ENCODE results near the gene CEMP1. TPM values are rescaled to one million over a fixed set of nuclear protein-coding genes. Genes with fewer than 3 reads are reported as not detected.
A peak's percentile ranks its signal among the peaks of the same experiment; 100 is the strongest.

Gene CEMP1
- total RNA-seq, 1 experiment from 2014 or later = 0.15 TPM

DNA sequence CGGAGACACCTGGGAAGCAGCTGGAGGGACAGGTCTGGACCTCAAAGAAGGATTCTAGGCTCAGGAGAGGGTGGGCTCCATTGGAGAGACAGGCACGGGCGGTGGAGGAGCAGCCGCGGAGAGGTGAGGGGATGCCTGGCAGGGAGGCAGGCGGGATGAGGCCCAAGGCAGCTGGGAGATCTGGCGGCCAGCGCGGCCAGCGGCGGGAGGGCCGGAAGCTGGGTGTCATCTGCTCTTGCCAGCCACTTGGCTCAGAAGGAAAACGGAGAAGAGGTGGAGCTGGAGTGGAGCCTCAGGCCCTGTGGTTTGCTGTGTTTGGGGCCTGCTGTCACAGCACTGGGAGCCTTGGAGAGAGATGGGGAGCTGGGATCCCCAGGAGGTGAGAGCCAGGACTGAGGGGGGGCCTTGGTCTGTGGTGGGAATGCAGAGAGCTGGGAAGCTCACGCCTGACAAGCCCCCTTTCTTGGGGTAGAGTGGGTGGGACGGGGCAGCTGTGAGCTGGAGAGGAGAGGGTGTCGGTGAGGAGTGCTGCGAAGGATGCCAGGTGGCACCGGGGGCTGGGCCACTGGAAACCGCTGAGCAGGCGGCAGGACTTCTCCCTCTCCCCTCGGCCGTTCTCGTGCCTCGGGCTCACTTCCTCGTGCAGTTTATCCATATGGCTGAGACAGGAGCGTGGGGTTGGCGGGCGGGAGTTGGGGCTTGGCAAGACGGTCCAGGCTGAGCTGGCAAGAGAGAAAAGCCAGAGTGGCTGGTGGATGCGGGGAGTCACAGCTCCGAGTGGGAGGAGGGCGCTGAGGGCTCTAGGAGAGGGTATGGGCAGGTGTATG, 48.3 kb downstream of the CEMP1 start (continued):
- TF ChIP-seq, protein P1, sequence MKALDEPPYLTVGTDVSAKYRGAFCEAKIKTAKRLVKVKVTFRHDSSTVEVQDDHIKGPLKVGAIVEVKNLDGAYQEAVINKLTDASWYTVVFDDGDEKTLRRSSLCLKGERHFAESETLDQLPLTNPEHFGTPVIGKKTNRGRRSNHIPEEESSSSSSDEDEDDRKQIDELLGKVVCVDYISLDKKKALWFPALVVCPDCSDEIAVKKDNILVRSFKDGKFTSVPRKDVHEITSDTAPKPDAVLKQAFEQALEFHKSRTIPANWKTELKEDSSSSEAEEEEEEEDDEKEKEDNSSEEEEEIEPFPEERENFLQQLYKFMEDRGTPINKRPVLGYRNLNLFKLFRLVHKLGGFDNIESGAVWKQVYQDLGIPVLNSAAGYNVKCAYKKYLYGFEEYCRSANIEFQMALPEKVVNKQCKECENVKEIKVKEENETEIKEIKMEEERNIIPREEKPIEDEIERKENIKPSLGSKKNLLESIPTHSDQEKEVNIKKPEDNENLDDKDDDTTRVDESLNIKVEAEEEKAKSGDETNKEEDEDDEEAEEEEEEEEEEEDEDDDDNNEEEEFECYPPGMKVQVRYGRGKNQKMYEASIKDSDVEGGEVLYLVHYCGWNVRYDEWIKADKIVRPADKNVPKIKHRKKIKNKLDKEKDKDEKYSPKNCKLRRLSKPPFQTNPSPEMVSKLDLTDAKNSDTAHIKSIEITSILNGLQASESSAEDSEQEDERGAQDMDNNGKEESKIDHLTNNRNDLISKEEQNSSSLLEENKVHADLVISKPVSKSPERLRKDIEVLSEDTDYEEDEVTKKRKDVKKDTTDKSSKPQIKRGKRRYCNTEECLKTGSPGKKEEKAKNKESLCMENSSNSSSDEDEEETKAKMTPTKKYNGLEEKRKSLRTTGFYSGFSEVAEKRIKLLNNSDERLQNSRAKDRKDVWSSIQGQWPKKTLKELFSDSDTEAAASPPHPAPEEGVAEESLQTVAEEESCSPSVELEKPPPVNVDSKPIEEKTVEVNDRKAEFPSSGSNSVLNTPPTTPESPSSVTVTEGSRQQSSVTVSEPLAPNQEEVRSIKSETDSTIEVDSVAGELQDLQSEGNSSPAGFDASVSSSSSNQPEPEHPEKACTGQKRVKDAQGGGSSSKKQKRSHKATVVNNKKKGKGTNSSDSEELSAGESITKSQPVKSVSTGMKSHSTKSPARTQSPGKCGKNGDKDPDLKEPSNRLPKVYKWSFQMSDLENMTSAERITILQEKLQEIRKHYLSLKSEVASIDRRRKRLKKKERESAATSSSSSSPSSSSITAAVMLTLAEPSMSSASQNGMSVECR (CRISPR knock-in tag; IDR thresholded peaks at IDR 0.05; ENCODE audit: borderline replicate concordance) = no peak
- TF ChIP-seq, protein P2, sequence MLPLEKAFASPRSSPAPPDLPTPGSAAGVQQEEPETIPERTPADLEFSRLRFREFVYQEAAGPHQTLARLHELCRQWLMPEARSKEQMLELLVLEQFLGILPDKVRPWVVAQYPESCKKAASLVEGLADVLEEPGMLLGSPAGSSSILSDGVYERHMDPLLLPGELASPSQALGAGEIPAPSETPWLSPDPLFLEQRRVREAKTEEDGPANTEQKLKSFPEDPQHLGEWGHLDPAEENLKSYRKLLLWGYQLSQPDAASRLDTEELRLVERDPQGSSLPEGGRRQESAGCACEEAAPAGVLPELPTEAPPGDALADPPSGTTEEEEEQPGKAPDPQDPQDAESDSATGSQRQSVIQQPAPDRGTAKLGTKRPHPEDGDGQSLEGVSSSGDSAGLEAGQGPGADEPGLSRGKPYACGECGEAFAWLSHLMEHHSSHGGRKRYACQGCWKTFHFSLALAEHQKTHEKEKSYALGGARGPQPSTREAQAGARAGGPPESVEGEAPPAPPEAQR (CRISPR knock-in tag; IDR thresholded peaks at IDR 0.05) = no peak
- TF ChIP-seq, protein P3, sequence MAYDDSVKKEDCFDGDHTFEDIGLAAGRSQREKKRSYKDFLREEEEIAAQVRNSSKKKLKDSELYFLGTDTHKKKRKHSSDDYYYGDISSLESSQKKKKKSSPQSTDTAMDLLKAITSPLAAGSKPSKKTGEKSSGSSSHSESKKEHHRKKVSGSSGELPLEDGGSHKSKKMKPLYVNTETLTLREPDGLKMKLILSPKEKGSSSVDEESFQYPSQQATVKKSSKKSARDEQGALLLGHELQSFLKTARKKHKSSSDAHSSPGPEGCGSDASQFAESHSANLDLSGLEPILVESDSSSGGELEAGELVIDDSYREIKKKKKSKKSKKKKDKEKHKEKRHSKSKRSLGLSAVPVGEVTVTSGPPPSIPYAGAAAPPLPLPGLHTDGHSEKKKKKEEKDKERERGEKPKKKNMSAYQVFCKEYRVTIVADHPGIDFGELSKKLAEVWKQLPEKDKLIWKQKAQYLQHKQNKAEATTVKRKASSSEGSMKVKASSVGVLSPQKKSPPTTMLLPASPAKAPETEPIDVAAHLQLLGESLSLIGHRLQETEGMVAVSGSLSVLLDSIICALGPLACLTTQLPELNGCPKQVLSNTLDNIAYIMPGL (CRISPR knock-in tag; IDR thresholded peaks at IDR 0.05) = no peak
- TF ChIP-seq FOXK1 (CRISPR knock-in tag; IDR thresholded peaks at IDR 0.05) = no peak
- TF ChIP-seq ATF1 (CRISPR knock-in tag; IDR thresholded peaks at IDR 0.05) = no peak

DNA sequence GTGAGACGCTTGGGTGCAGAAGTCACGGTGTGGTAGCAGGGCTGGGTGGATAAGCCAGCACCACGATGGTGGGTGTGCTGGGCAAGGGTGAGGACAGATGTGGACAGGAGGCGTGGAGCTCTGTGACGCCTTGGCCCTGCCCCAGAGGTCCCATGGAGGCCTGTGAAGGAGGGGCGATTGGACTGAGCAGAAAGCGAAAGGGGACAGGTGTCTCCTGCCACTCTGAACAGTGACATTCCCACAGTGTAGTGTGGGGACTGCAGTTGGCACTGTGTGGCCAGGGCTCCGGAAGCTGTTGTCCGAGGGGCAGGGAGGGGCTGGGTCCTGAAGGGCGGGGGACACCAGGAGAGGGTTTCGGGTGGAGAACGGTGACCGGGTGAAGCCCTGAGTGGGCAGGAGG, 49.0 kb downstream of the CEMP1 start:
- Mint-ChIP-seq H3K27me3 (ENCODE audit: low read depth) (peaks cover 6% of the 10 kb centered on the region), H3K4me3 (no peak overlapping the region), H3K36me3 (no peaks in the 10 kb centered on the region), H3K9me3 (no peaks in the 10 kb centered on the region), H3K27ac (peak overlapping the region; percentile 89), H3K4me1 (0 out of 2 replicates have a peak, but pooled peaks cover 2% of the 10 kb centered on the region)
- ATAC-seq (no peak), DNase-seq (ENCODE audit: low spot score) (no peak)
- POLR2A ChIA-PET = no interaction called here
- TF ChIP-seq, protein P4, sequence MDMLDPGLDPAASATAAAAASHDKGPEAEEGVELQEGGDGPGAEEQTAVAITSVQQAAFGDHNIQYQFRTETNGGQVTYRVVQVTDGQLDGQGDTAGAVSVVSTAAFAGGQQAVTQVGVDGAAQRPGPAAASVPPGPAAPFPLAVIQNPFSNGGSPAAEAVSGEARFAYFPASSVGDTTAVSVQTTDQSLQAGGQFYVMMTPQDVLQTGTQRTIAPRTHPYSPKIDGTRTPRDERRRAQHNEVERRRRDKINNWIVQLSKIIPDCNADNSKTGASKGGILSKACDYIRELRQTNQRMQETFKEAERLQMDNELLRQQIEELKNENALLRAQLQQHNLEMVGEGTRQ (CRISPR knock-in tag; IDR thresholded peaks at IDR 0.05) = no peak
- no peak for TF ChIP-seq NFATC4 (CRISPR knock-in tag; IDR thresholded peaks at IDR 0.05)
- TF ChIP-seq ZNF671 (CRISPR knock-in tag; IDR thresholded peaks at IDR 0.05) = no peak
- TF ChIP-seq NR3C1 (CRISPR knock-in tag; conservative IDR thresholded peaks at IDR 0.05; ENCODE audit: low read depth) = no peak
- TF ChIP-seq MXD4 (CRISPR knock-in tag; IDR thresholded peaks at IDR 0.05; ENCODE audit: borderline replicate concordance) = no peak
- TF ChIP-seq, protein P5, sequence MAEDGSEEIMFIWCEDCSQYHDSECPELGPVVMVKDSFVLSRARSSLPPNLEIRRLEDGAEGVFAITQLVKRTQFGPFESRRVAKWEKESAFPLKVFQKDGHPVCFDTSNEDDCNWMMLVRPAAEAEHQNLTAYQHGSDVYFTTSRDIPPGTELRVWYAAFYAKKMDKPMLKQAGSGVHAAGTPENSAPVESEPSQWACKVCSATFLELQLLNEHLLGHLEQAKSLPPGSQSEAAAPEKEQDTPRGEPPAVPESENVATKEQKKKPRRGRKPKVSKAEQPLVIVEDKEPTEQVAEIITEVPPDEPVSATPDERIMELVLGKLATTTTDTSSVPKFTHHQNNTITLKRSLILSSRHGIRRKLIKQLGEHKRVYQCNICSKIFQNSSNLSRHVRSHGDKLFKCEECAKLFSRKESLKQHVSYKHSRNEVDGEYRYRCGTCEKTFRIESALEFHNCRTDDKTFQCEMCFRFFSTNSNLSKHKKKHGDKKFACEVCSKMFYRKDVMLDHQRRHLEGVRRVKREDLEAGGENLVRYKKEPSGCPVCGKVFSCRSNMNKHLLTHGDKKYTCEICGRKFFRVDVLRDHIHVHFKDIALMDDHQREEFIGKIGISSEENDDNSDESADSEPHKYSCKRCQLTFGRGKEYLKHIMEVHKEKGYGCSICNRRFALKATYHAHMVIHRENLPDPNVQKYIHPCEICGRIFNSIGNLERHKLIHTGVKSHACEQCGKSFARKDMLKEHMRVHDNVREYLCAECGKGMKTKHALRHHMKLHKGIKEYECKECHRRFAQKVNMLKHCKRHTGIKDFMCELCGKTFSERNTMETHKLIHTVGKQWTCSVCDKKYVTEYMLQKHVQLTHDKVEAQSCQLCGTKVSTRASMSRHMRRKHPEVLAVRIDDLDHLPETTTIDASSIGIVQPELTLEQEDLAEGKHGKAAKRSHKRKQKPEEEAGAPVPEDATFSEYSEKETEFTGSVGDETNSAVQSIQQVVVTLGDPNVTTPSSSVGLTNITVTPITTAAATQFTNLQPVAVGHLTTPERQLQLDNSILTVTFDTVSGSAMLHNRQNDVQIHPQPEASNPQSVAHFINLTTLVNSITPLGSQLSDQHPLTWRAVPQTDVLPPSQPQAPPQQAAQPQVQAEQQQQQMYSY (CRISPR knock-in tag; IDR thresholded peaks at IDR 0.05) = no peak
- TF ChIP-seq, protein P6, sequence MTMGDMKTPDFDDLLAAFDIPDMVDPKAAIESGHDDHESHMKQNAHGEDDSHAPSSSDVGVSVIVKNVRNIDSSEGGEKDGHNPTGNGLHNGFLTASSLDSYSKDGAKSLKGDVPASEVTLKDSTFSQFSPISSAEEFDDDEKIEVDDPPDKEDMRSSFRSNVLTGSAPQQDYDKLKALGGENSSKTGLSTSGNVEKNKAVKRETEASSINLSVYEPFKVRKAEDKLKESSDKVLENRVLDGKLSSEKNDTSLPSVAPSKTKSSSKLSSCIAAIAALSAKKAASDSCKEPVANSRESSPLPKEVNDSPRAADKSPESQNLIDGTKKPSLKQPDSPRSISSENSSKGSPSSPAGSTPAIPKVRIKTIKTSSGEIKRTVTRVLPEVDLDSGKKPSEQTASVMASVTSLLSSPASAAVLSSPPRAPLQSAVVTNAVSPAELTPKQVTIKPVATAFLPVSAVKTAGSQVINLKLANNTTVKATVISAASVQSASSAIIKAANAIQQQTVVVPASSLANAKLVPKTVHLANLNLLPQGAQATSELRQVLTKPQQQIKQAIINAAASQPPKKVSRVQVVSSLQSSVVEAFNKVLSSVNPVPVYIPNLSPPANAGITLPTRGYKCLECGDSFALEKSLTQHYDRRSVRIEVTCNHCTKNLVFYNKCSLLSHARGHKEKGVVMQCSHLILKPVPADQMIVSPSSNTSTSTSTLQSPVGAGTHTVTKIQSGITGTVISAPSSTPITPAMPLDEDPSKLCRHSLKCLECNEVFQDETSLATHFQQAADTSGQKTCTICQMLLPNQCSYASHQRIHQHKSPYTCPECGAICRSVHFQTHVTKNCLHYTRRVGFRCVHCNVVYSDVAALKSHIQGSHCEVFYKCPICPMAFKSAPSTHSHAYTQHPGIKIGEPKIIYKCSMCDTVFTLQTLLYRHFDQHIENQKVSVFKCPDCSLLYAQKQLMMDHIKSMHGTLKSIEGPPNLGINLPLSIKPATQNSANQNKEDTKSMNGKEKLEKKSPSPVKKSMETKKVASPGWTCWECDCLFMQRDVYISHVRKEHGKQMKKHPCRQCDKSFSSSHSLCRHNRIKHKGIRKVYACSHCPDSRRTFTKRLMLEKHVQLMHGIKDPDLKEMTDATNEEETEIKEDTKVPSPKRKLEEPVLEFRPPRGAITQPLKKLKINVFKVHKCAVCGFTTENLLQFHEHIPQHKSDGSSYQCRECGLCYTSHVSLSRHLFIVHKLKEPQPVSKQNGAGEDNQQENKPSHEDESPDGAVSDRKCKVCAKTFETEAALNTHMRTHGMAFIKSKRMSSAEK (CRISPR knock-in tag; IDR thresholded peaks at IDR 0.05; ENCODE audit: borderline replicate concordance) = no peak
- TF ChIP-seq, protein P7, sequence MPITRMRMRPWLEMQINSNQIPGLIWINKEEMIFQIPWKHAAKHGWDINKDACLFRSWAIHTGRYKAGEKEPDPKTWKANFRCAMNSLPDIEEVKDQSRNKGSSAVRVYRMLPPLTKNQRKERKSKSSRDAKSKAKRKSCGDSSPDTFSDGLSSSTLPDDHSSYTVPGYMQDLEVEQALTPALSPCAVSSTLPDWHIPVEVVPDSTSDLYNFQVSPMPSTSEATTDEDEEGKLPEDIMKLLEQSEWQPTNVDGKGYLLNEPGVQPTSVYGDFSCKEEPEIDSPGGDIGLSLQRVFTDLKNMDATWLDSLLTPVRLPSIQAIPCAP (CRISPR knock-in tag; IDR thresholded peaks at IDR 0.05) = no peak
- TF ChIP-seq RORB (CRISPR knock-in tag; IDR thresholded peaks at IDR 0.05) = no peak
- no peak for TF ChIP-seq ZNF416 (CRISPR knock-in tag; IDR thresholded peaks at IDR 0.05)
- TF ChIP-seq TEAD1 (CRISPR knock-in tag; IDR thresholded peaks at IDR 0.05) = no peak
- no peak for TF ChIP-seq SOX15 (CRISPR knock-in tag; IDR thresholded peaks at IDR 0.05)
- CTCF ChIA-PET = interaction anchor here (0.7 to 2.4 kb wide), 3 partner anchors 9 to 19 kb away, joined by 3 to 19 read pairs (median 3); no protein-coding TSS in a partner anchor
